Karpas-422 (cell line): ENCODE results near the gene CACNA1F. TPM values are rescaled to one million over a fixed set of nuclear protein-coding genes. Genes with fewer than 3 reads are reported as not detected.

Source experiments
- DNase-seq: peaks from one replicate; pipeline ENCODE4 v3.0.0-alpha.2; 2015
- H2AFZ ChIP-seq: fragments of 200-600 bp; sonication (generic); 2 replicates; pipeline ENCODE4 v1.6.1; 2014; ENCODE audit warnings: antibody characterized with exemption, low read length, mixed read lengths
- H3K27ac ChIP-seq: fragments of 200-600 bp; sonication (generic); 2 replicates; pipeline ENCODE4 v1.5.1; 2014; ENCODE audit warnings: mild to moderate bottlenecking, low read length, moderate library complexity
- H3K27me3 ChIP-seq: fragments of 200-600 bp; sonication (generic); 2 replicates; pipeline ENCODE4 v1.6.1; 2014; ENCODE audit warnings: low read length, mixed read lengths
- H3K36me3 ChIP-seq: fragments of 200-600 bp; sonication (generic); 2 replicates; pipeline ENCODE4 v1.6.1; 2014; ENCODE audit warnings: low read length, mixed read lengths; ENCODE audit not compliant: insufficient read depth
- H3K4me1 ChIP-seq: fragments of 200-600 bp; sonication (generic); 2 replicates; pipeline ENCODE4 v1.6.1; 2014; ENCODE audit warnings: mild to moderate bottlenecking, low read length, mixed read lengths
- H3K4me2 ChIP-seq: fragments of 200-600 bp; sonication (generic); 2 replicates; pipeline ENCODE4 v1.6.1; 2014; ENCODE audit warnings: low read length, low read depth, mild to moderate bottlenecking; ENCODE audit not compliant: poor library complexity, severe bottlenecking
- H3K4me3 ChIP-seq: fragments of 200-600 bp; sonication (generic); 2 replicates; pipeline ENCODE4 v1.5.1; 2014; ENCODE audit warnings: mild to moderate bottlenecking, antibody characterized with exemption, low read length, mixed read lengths
- H3K79me2 ChIP-seq: fragments of 200-600 bp; sonication (generic); 2 replicates; pipeline ENCODE4 v1.6.1; 2014; ENCODE audit warnings: mild to moderate bottlenecking, low read length, mixed read lengths
- H3K9ac ChIP-seq: fragments of 200-600 bp; sonication (generic); 2 replicates; pipeline ENCODE4 v1.6.0; 2014; ENCODE audit warnings: low read length
- H3K9me2 ChIP-seq: fragments of 200-600 bp; sonication (generic), shearing (Covaris generic); replicated peaks from 2 replicates; pipeline ENCODE4 v1.6.0; 2014; ENCODE audit warnings: mild to moderate bottlenecking, low read length, moderate library complexity; ENCODE audit not compliant: insufficient read depth
- H3K9me3 ChIP-seq: fragments of 300-700, 200-600 bp; sonication (generic); 2 replicates; pipeline ENCODE4 v1.6.1; 2014; ENCODE audit warnings: low read length, mixed read lengths
- H4K20me1 ChIP-seq: fragments of 200-600 bp; sonication (generic); 2 replicates; pipeline ENCODE4 v1.6.1; 2014; ENCODE audit warnings: mild to moderate bottlenecking, antibody characterized with exemption, low read length, low read depth; ENCODE audit not compliant: insufficient read depth
- total RNA-seq: library from RNA; depleted of rRNA; stranded (reverse); fragments of >200 nt; shearing (Covaris generic); gene quantifications from 2 replicates; pipeline ENCODE4 v1.2.3, GENCODE V29; 2014; ENCODE audit warnings: low replicate concordance

The CACNA1F gene
- total RNA-seq, 1 experiment from 2014 or later, result not detected

GRCh38 chrX:49246541-49246940 is 13.4 kb upstream of the CACNA1F start:
- Histone ChIP-seq H3K27ac (no peak overlapping the region), H3K36me3 (no peaks in the 10 kb centered on the region), H3K9me2 (no peaks in the 10 kb centered on the region), H3K9me3 (no peaks in the 10 kb centered on the region), H3K4me2 (no peak overlapping the region), H3K4me3 (no peak overlapping the region), H4K20me1 (no peaks in the 10 kb centered on the region), H2AFZ (no peak overlapping the region), H3K79me2 (no peaks in the 10 kb centered on the region), H3K27me3 (no peaks in the 10 kb centered on the region), H3K4me1 (no peaks in the 10 kb centered on the region), H3K9ac (no peak overlapping the region)
- no peak for DNase-seq

- Histone ChIP-seq H3K4me2 (no peak overlapping the region), H3K9me3 (no peaks in the 10 kb centered on the region), H3K9ac (no peak overlapping the region), H2AFZ (no peak overlapping the region), H3K9me2 (no peaks in the 10 kb centered on the region), H3K4me3 (no peak overlapping the region), H3K27me3 (no peaks in the 10 kb centered on the region), H3K36me3 (no peaks in the 10 kb centered on the region), H3K27ac (no peak overlapping the region), H3K79me2 (no peaks in the 10 kb centered on the region), H4K20me1 (no peaks in the 10 kb centered on the region), H3K4me1 (no peaks in the 10 kb centered on the region)
- DNase-seq, result no peak
These were observed 11.1 kb upstream of the CACNA1F start for GRCh38 chrX:49244207-49244606.

- H3K9ac ChIP-seq, result no peak overlapping the region
- no peaks in the 10 kb centered on the region for H3K36me3 ChIP-seq
- no peaks in the 10 kb centered on the region for H3K4me1 ChIP-seq
- H3K79me2 ChIP-seq, result no peaks in the 10 kb centered on the region
- H3K27me3 ChIP-seq, result no peaks in the 10 kb centered on the region
- DNase-seq, result no peak
- H3K9me3 ChIP-seq, result no peaks in the 10 kb centered on the region
- no peaks in the 10 kb centered on the region for H4K20me1 ChIP-seq
- H3K4me2 ChIP-seq, result no peak overlapping the region
- no peaks in the 10 kb centered on the region for H3K9me2 ChIP-seq
- no peak overlapping the region for H2AFZ ChIP-seq
- H3K27ac ChIP-seq, result no peak overlapping the region
- no peak overlapping the region for H3K4me3 ChIP-seq
These were observed 10.0 kb upstream of the CACNA1F start for GRCh38 chrX:49243166-49243565.

GRCh38 chrX:49242545-49243066 is 9.5 kb upstream of the CACNA1F start:
- Histone ChIP-seq H3K9me2 (no peaks in the 10 kb centered on the region), H4K20me1 (no peaks in the 10 kb centered on the region), H3K9me3 (no peaks in the 10 kb centered on the region), H3K9ac (no peak overlapping the region), H3K79me2 (no peaks in the 10 kb centered on the region), H2AFZ (no peak overlapping the region), H3K4me1 (no peaks in the 10 kb centered on the region), H3K27me3 (no peaks in the 10 kb centered on the region), H3K4me3 (no peak overlapping the region), H3K36me3 (no peaks in the 10 kb centered on the region), H3K27ac (no peak overlapping the region), H3K4me2 (no peak overlapping the region)
- DNase-seq, result no peak

GRCh38 chrX:49238735-49239134 is 5.6 kb upstream of the CACNA1F start:
- Histone ChIP-seq H3K36me3 (no peaks in the 10 kb centered on the region), H4K20me1 (no peaks in the 10 kb centered on the region), H3K27ac (no peak overlapping the region), H3K9ac (no peak overlapping the region), H3K9me2 (no peaks in the 10 kb centered on the region), H3K27me3 (no peaks in the 10 kb centered on the region), H3K4me3 (no peak overlapping the region), H3K79me2 (peaks cover 3% of the 10 kb centered on the region; the same call in 1 of the 2 replicates), H3K4me1 (peaks cover 12% of the 10 kb centered on the region), H3K9me3 (no peaks in the 10 kb centered on the region), H3K4me2 (no peak overlapping the region), H2AFZ (no peak overlapping the region)
- no peak for DNase-seq

GRCh38 chrX:49237060-49237459 is 3.9 kb upstream of the CACNA1F start:
- H3K79me2 ChIP-seq, result peaks cover 3% of the 10 kb centered on the region; the same call in 1 of the 2 replicates
- H3K4me1 ChIP-seq, result peaks cover 12% of the 10 kb centered on the region
- no peaks in the 10 kb centered on the region for H4K20me1 ChIP-seq
- no peaks in the 10 kb centered on the region for H3K27me3 ChIP-seq
- peak overlapping the region; percentile 64 for H3K4me2 ChIP-seq
- peak overlapping the region; percentile 74; the same call in 1 of the 2 replicates for H3K4me3 ChIP-seq
- H3K36me3 ChIP-seq, result no peaks in the 10 kb centered on the region
- H3K27ac ChIP-seq, result no peak overlapping the region; the same call in 1 of the 2 replicates
- H3K9me3 ChIP-seq, result no peaks in the 10 kb centered on the region
- no peaks in the 10 kb centered on the region for H3K9me2 ChIP-seq
- DNase-seq, result peak; percentile 48
- peak overlapping the region; percentile 43 for H3K9ac ChIP-seq
- no peak overlapping the region for H2AFZ ChIP-seq

GRCh38 chrX:49233887-49234555 is 881 bp upstream of the CACNA1F start:
- Histone ChIP-seq H2AFZ (no peak overlapping the region), H3K9ac (no peak overlapping the region), H3K4me2 (no peak overlapping the region), H3K79me2 (peaks cover 3% of the 10 kb centered on the region; the same call in 1 of the 2 replicates), H3K9me2 (no peaks in the 10 kb centered on the region), H4K20me1 (no peaks in the 10 kb centered on the region), H3K36me3 (no peaks in the 10 kb centered on the region), H3K9me3 (no peaks in the 10 kb centered on the region), H3K27me3 (no peaks in the 10 kb centered on the region), H3K4me1 (peaks cover 21% of the 10 kb centered on the region), H3K4me3 (no peak overlapping the region), H3K27ac (no peak overlapping the region)
- no peak for DNase-seq

- Histone ChIP-seq H3K4me1 (peaks cover 21% of the 10 kb centered on the region), H3K4me3 (no peak overlapping the region), H3K27ac (no peak overlapping the region), H3K9me2 (no peaks in the 10 kb centered on the region), H4K20me1 (no peaks in the 10 kb centered on the region), H3K79me2 (peaks cover 3% of the 10 kb centered on the region; the same call in 1 of the 2 replicates), H3K27me3 (no peaks in the 10 kb centered on the region), H3K4me2 (no peak overlapping the region), H3K36me3 (no peaks in the 10 kb centered on the region), H3K9ac (no peak overlapping the region), H3K9me3 (no peaks in the 10 kb centered on the region), H2AFZ (no peak overlapping the region)
- DNase-seq, result no peak
These were observed 615 bp downstream of the CACNA1F start for GRCh38 chrX:49232525-49232924.
